B cell (primary cell): Measurements from ENCODE around the gene RNF152. TPM values are rescaled to one million over a fixed set of nuclear protein-coding genes. Genes with fewer than 3 reads are reported as not detected.

ENCODE experiments used
- ATAC-seq: fragments of 200-7000 bp; cut with Tn5 transposase; one replicate; pipeline ENCODE4 v1.10.0; 2021; ENCODE audit warnings: low read depth, mild to moderate bottlenecking, moderate number of reproducible peaks, moderate library complexity
- CTCF ChIA-PET: fragments of 350-600 bp; sonication (Branson Sonifier 250); formaldehyde crosslinking; loops from one replicate; lab custom pipeline; 2021; ENCODE audit warnings: antibody characterized with exemption, inconsistent platforms; lab: Charles Lee
- POLR2A ChIA-PET: fragments of 350-600 bp; sonication (Branson Sonifier 250); formaldehyde crosslinking; loops from one replicate; lab custom pipeline; 2021; ENCODE audit warnings: antibody characterized with exemption; lab: Charles Lee
- DNase-seq: peaks from one replicate; pipeline ENCODE4 v3.0.0; 2013
- H2AFZ ChIP-seq: 2 replicates; pipeline ENCODE4 v1.6.1; 2012; ENCODE audit warnings: mild to moderate bottlenecking, low read depth, low read length; ENCODE audit not compliant: insufficient read depth, poor library complexity, severe bottlenecking
- H3K27ac ChIP-seq, 2 donors: 1 replicate in 1 of 2; 2 replicates in 1 of 2; pipeline ENCODE4 v1.5.1; 2012 to 2013; ENCODE audit warnings: low read length in 2 of 2, mild to moderate bottlenecking in 2 of 2, moderate library complexity in 1 of 2
- H3K27me3 ChIP-seq, 4 experiments: fragments of 200-600 bp in 1 of 4; sonication (generic) in 1 of 4; replicated peaks in 1 of 4; 1 replicate in 2 of 4; 2 replicates in 2 of 4; pipeline versions ENCODE4 v1.6.1 to v1.7.0; 2013 to 2016; ENCODE audit warnings: low read length in 3 of 4, mild to moderate bottlenecking in 2 of 4, mixed read lengths in 1 of 4, moderate library complexity in 1 of 4; ENCODE audit not compliant: insufficient read depth in 4 of 4, control insufficient read depth in 3 of 4; ENCODE audit errors: control extremely low read depth in 1 of 4
- H3K36me3 ChIP-seq, 2 experiments: replicated peaks in 1 of 2; 1 replicate in 1 of 2; 2 replicates in 1 of 2; pipeline versions ENCODE4 v1.6.1 to v1.7.1; 2013; ENCODE audit warnings: low read length in 1 of 2; ENCODE audit not compliant: insufficient read depth in 2 of 2, control insufficient read depth in 1 of 2; ENCODE audit errors: control extremely low read depth in 1 of 2, extremely low read depth in 1 of 2
- H3K4me1 ChIP-seq, 2 donors: fragments of 200-600 bp in 1 of 2; sonication (generic) in 1 of 2; 1 replicate in 1 of 2; 2 replicates in 1 of 2; pipeline versions ENCODE4 v1.5.1 to v1.6.1; 2013 to 2017; ENCODE audit warnings: low read length in 2 of 2; ENCODE audit not compliant: control insufficient read depth in 2 of 2, insufficient read depth in 2 of 2
- H3K4me2 ChIP-seq: replicated peaks from 2 replicates; pipeline ENCODE3; 2012; ENCODE audit warnings: mild to moderate bottlenecking, low read depth, low read length; ENCODE audit not compliant: poor library complexity, severe bottlenecking
- H3K4me3 ChIP-seq, 5 experiments: fragments of 200-600 bp in 1 of 5; sonication (generic) in 1 of 5; 1 replicate in 3 of 5; 2 replicates in 2 of 5; pipeline versions ENCODE4 v1.5.1 to v1.7.0; 2011 to 2016; ENCODE audit warnings: low read length in 4 of 5, mild to moderate bottlenecking in 4 of 5, low read depth in 2 of 5, control low read depth in 1 of 5, moderate library complexity in 1 of 5; ENCODE audit not compliant: insufficient read depth in 1 of 5; ENCODE audit errors: control extremely low read depth in 1 of 5, extremely low read depth in 1 of 5
- H3K79me2 ChIP-seq: fragments of 200-600 bp; sonication (generic); one replicate; pipeline ENCODE4 v1.6.0; 2016; ENCODE audit warnings: low read length; ENCODE audit not compliant: control insufficient read depth, insufficient read depth
- H3K9ac ChIP-seq: fragments of 200-600 bp; sonication (generic); 2 replicates; pipeline ENCODE4 v1.6.1; 2017; ENCODE audit warnings: mild to moderate bottlenecking, low read length, moderate library complexity
- H3K9me3 ChIP-seq, 3 donors: one replicate each; pipeline versions ENCODE4 v1.6.1 to v1.7.1; 2013; ENCODE audit warnings: low read length in 2 of 3; ENCODE audit not compliant: control insufficient read depth in 2 of 3, insufficient read depth in 1 of 3; ENCODE audit errors: control extremely low read depth in 1 of 3
- H4K20me1 ChIP-seq: 2 replicates; pipeline ENCODE4 v1.6.0; 2012; ENCODE audit warnings: mild to moderate bottlenecking, low read length; ENCODE audit not compliant: insufficient read depth, control insufficient read depth, poor library complexity, severe bottlenecking
- H3K27ac Mint-ChIP-seq: one replicate; pipeline ENCODE4 v1.8.0; 2021; ENCODE audit warnings: mixed read lengths
- H3K27me3 Mint-ChIP-seq: one replicate; pipeline ENCODE4 v1.8.0; 2021; ENCODE audit warnings: mixed read lengths
- H3K4me1 Mint-ChIP-seq: one replicate; pipeline ENCODE4 v1.8.0; 2021; ENCODE audit warnings: mixed read lengths
- H3K4me3 Mint-ChIP-seq: one replicate; pipeline ENCODE4 v1.8.0; 2021; ENCODE audit warnings: mixed read lengths
- H3K9me3 Mint-ChIP-seq: one replicate; pipeline ENCODE4 v1.8.0; 2022; ENCODE audit warnings: mixed read lengths; ENCODE audit not compliant: insufficient read depth
- CTCF ChIP-seq: fragments of 200-600 bp; IDR thresholded peaks from one replicate; pipeline ENCODE4 v1.8.0; 2022; ENCODE audit warnings: antibody characterized with exemption, mild to moderate bottlenecking
- EZH2 ChIP-seq: IDR thresholded peaks from 2 replicates; pipeline ENCODE4 v1.6.1; 2012; ENCODE audit warnings: borderline replicate concordance, low read depth, mild to moderate bottlenecking, moderate library complexity, low read length; ENCODE audit not compliant: insufficient read depth, poor library complexity, severe bottlenecking
- WGBS: methylation state at CpG from one replicate; pipeline ENCODE4 v1.1.5; 2013; ENCODE audit warnings: missing lambda C conversion rate; ENCODE audit not compliant: insufficient coverage; 5-methylcytosine and 5-hydroxymethylcytosine counted together
- intact Hi-C: fragments of 100-400 bp; cut with micrococcal nuclease; formaldehyde crosslinking; loops from one replicate; pipeline ENCODE4 v1.10.0; 2022
- polyA plus RNA-seq: library from polyadenylated mRNA; depleted of rRNA; stranded (reverse); fragments of >200 nt; gene quantifications from 2 replicates; pipeline ENCODE4 v1.2.3, GENCODE V29; 2012
- total RNA-seq, 2 donors: library from RNA; stranded (reverse); fragments of 120-200 nt in 1 of 2; gene quantifications; 1 replicate in 1 of 2; 2 replicates in 1 of 2; pipeline versions ENCODE4 v1.2.3 to v1.2.4, GENCODE V29; 2013 to 2022

Gene RNF152
- total and polyA plus RNA-seq, 2 donors (not counting 1 experiment from before 2014, with no cell fraction given): 0.49 TPM; not detected in 1

- Mint-ChIP-seq H3K4me1 (no peaks in the 10 kb centered on the region), H3K27me3 (peaks cover 13% of the 10 kb centered on the region), H3K27ac (no peak overlapping the region), H3K9me3 (no peaks in the 10 kb centered on the region), H3K4me3 (no peak overlapping the region)
- H4K20me1 ChIP-seq: no peaks in the 10 kb centered on the region
- peaks cover 0 to 7% (median 0%) of the 10 kb centered on the region in 4 experiments for H3K27me3 ChIP-seq
- no CpG with 5 or more reads among the region's 3 CpGs for WGBS
- H3K27ac ChIP-seq: no peak overlapping the region
- H3K4me1 ChIP-seq: no peaks in the 10 kb centered on the region
- DNase-seq (no peak), ATAC-seq (no peak)
- H2AFZ ChIP-seq: no peak overlapping the region
- intact Hi-C loops: no loop called here
- no peak overlapping the region for H3K4me2 ChIP-seq
- H3K36me3 ChIP-seq: no peaks in the 10 kb centered on the region
- TF ChIP-seq CTCF (no peak), EZH2 (no peak)
- POLR2A ChIA-PET: no interaction called here
- no peak overlapping the region for H3K4me3 ChIP-seq
- H3K9me3 ChIP-seq: peaks cover 0 to 3% (median 0%) of the 10 kb centered on the region in 3 donors
- CTCF ChIA-PET: no interaction called here
- no peak overlapping the region for H3K9ac ChIP-seq
- no peaks in the 10 kb centered on the region for H3K79me2 ChIP-seq
Measured at GRCh38 chr18:61824733-61825363, 68.0 kb downstream of the RNF152 start.

- POLR2A ChIA-PET: no interaction called here
- no peak overlapping the region for H3K4me3 Mint-ChIP-seq
- H3K27me3 Mint-ChIP-seq: peaks cover 6% of the 10 kb centered on the region
- no peak for DNase-seq
- Histone ChIP-seq H4K20me1 (no peaks in the 10 kb centered on the region), H2AFZ (no peak overlapping the region), H3K36me3 (no peaks in the 10 kb centered on the region), H3K27ac (no peak overlapping the region), H3K4me3 (no peak overlapping the region), H3K79me2 (no peaks in the 10 kb centered on the region), H3K27me3 (no peaks in the 10 kb centered on the region), H3K9me3 (peaks cover 0 to 3% (median 0%) of the 10 kb centered on the region in 3 donors), H3K9ac (no peak overlapping the region), H3K4me2 (no peak overlapping the region), H3K4me1 (no peaks in the 10 kb centered on the region)
- CTCF ChIA-PET: no interaction called here
- whole genome bisulfite sequencing: 93% methylated on average over 3 of the region's 3 CpGs
- H3K4me1 Mint-ChIP-seq: no peaks in the 10 kb centered on the region
- intact Hi-C loops: no loop called here
- no peaks in the 10 kb centered on the region for H3K9me3 Mint-ChIP-seq
- no peak for TF ChIP-seq CTCF
- no peak for TF ChIP-seq EZH2
- no peak for ATAC-seq
- no peak overlapping the region for H3K27ac Mint-ChIP-seq
Measured at GRCh38 chr18:61823595-61823994, 69.2 kb downstream of the RNF152 start.
